Skin epidermis (tissue), 12 donors: Measurements from ENCODE around the gene SLC16A8.
A peak's percentile ranks its signal among the peaks of the same experiment; 100 is the strongest.
"Not testable (repeated sequence)": the region's sequence is repeated elsewhere in the genome, so short reads cannot be mapped to it uniquely, and the experiment has no call there.

Experiments
- H3K27ac ChIP-seq, 21 experiments: fragments of 200-600 bp; sonication (generic) in 11 of 21; one replicate each; pipeline ENCODE4 v1.5.0; 2020; ENCODE audit warnings: mild to moderate bottlenecking in 3 of 21, inconsistent platforms in 2 of 21, moderate library complexity in 2 of 21
- H3K4me3 ChIP-seq, 7 experiments: fragments of 200-600 bp; sonication (generic) in 2 of 7; one replicate each; pipeline ENCODE4 v1.5.0; 2020; ENCODE audit warnings: inconsistent platforms in 2 of 7, mild to moderate bottlenecking in 2 of 7, moderate library complexity in 1 of 7

Gene SLC16A8

GRCh38 chr22:38083931-38084631 is at the start of gene SLC16A8:
Gene SLC16A8, minus strand, starts transcription at chr22:38084184. Its CDS starts 1,311 bp downstream, at chr22:38082873.
- H3K27ac ChIP-seq = no peak within 1 kb of the TSS
- H3K4me3 ChIP-seq = no peak within 1 kb of the TSS

- Histone ChIP-seq H3K4me3 (no peak overlapping the region), H3K27ac (peak overlapping the region in 1 of 21 experiments; percentile 26)
Observed at GRCh38 chr22:38133331-38133730, 49.3 kb upstream of the SLC16A8 start.

GRCh38 chr22:38132794-38133193 is 48.8 kb upstream of the SLC16A8 start:
- H3K27ac ChIP-seq = no peak overlapping the region
- H3K4me3 ChIP-seq = no peak overlapping the region

- no peak overlapping the region for H3K4me3 ChIP-seq
- no peak overlapping the region for H3K27ac ChIP-seq
Observed at GRCh38 chr22:38132136-38132535, 48.2 kb upstream of the SLC16A8 start.

GRCh38 chr22:38131399-38131798 is 47.4 kb upstream of the SLC16A8 start:
- no peak overlapping the region for H3K4me3 ChIP-seq
- H3K27ac ChIP-seq = peak overlapping the region in 1 of 21 experiments; percentile 54

- Histone ChIP-seq H3K27ac (no peak overlapping the region), H3K4me3 (no peak overlapping the region)
Observed at GRCh38 chr22:38129856-38130255, 45.9 kb upstream of the SLC16A8 start.

GRCh38 chr22:38129021-38129420 is 45.0 kb upstream of the SLC16A8 start:
- Histone ChIP-seq H3K27ac (no peak overlapping the region), H3K4me3 (no peak overlapping the region)

GRCh38 chr22:38127869-38128268 is 43.9 kb upstream of the SLC16A8 start:
- Histone ChIP-seq H3K27ac (no peak overlapping the region), H3K4me3 (no peak overlapping the region)

GRCh38 chr22:38126928-38127668 is 43.1 kb upstream of the SLC16A8 start:
- no peak overlapping the region for H3K27ac ChIP-seq

GRCh38 chr22:38125751-38126201 is 41.8 kb upstream of the SLC16A8 start:
- peak overlapping the region in 1 of 21 experiments; percentile 28 for H3K27ac ChIP-seq
- H3K4me3 ChIP-seq = no peak overlapping the region

More at GRCh38 chr22:38126928-38127668, 43.1 kb upstream of the SLC16A8 start:
- no peak overlapping the region for H3K4me3 ChIP-seq

- H3K4me3 ChIP-seq = no peak overlapping the region
- no peak overlapping the region for H3K27ac ChIP-seq
Observed at GRCh38 chr22:38125038-38125610, 41.1 kb upstream of the SLC16A8 start.

GRCh38 chr22:38124236-38124974 is 40.4 kb upstream of the SLC16A8 start:
- no peak overlapping the region for H3K4me3 ChIP-seq
- H3K27ac ChIP-seq = no peak overlapping the region

GRCh38 chr22:38122616-38123015 is 38.6 kb upstream of the SLC16A8 start:
- H3K4me3 ChIP-seq = no peak overlapping the region
- no peak overlapping the region for H3K27ac ChIP-seq

GRCh38 chr22:38120359-38121110 is 36.6 kb upstream of the SLC16A8 start:
- Histone ChIP-seq H3K27ac (peak overlapping the region in 8 of 21 experiments; percentile 5 to 61 (median 30)), H3K4me3 (no peak overlapping the region)

- not testable (repeated sequence) for H3K27ac ChIP-seq, H3K4me3 ChIP-seq
Observed at GRCh38 chr22:38118747-38119146, 34.8 kb upstream of the SLC16A8 start.

- Histone ChIP-seq H3K27ac (no peak overlapping the region), H3K4me3 (no peak overlapping the region)
Observed at GRCh38 chr22:38118182-38118581, 34.2 kb upstream of the SLC16A8 start.

GRCh38 chr22:38117556-38117955 is 33.6 kb upstream of the SLC16A8 start:
- H3K27ac ChIP-seq = not testable (repeated sequence)

GRCh38 chr22:38115423-38116205 is 31.6 kb upstream of the SLC16A8 start:
- no peak overlapping the region for H3K4me3 ChIP-seq
- no peak overlapping the region for H3K27ac ChIP-seq

More at GRCh38 chr22:38117556-38117955, 33.6 kb upstream of the SLC16A8 start:
- not testable (repeated sequence) for H3K4me3 ChIP-seq
